DOHH2 (cell line): Measurements from ENCODE around the gene ZNF17.
A peak's percentile ranks its signal among the peaks of the same experiment; 100 is the strongest.

Experiments used
- H3F3A ChIP-seq: fragments of 200-600 bp; sonication (generic), shearing (Covaris generic); 2 replicates; pipeline ENCODE4 v1.6.0; 2016; ENCODE audit warnings: antibody characterized with exemption, mild to moderate bottlenecking; ENCODE audit not compliant: control insufficient read depth, insufficient read depth
- H3K27ac ChIP-seq: fragments of 200-600 bp; sonication (generic); 2 replicates; pipeline ENCODE4 v1.5.1; 2014; ENCODE audit warnings: low read depth, mild to moderate bottlenecking, low read length, moderate library complexity
- H3K27me3 ChIP-seq: fragments of 200-600 bp; sonication (generic); 2 replicates; pipeline ENCODE4 v1.6.1; 2014; ENCODE audit warnings: mild to moderate bottlenecking, low read length, mixed read lengths; ENCODE audit not compliant: control insufficient read depth
- H3K36me3 ChIP-seq: fragments of 200-600 bp; sonication (generic); 2 replicates; pipeline ENCODE4 v1.6.1; 2014; ENCODE audit warnings: mild to moderate bottlenecking, low read length, moderate library complexity, mixed read lengths; ENCODE audit not compliant: control insufficient read depth
- H3K4me1 ChIP-seq: fragments of 200-600 bp; sonication (generic); 2 replicates; pipeline ENCODE4 v1.6.1; 2014; ENCODE audit warnings: mild to moderate bottlenecking, low read length, mixed read lengths; ENCODE audit not compliant: control insufficient read depth
- H3K4me2 ChIP-seq: fragments of 200-600 bp; sonication (generic); 2 replicates; pipeline ENCODE4 v1.6.0; 2014; ENCODE audit warnings: mild to moderate bottlenecking, low read length, moderate library complexity
- H3K4me3 ChIP-seq: fragments of 200-600 bp; sonication (generic); 2 replicates; pipeline ENCODE4 v1.5.1; 2014; ENCODE audit warnings: mild to moderate bottlenecking, low read length, mixed read lengths
- H3K79me2 ChIP-seq: fragments of 200-600 bp; sonication (generic); 2 replicates; pipeline ENCODE4 v1.6.1; 2014; ENCODE audit warnings: mild to moderate bottlenecking, low read length, mixed read lengths; ENCODE audit not compliant: control insufficient read depth
- H3K9me2 ChIP-seq: fragments of 200-600 bp; sonication (generic); replicated peaks from 2 replicates; pipeline ENCODE4 v1.6.1; 2014; ENCODE audit warnings: mild to moderate bottlenecking, low read length, mixed read lengths; ENCODE audit not compliant: control insufficient read depth
- H3K9me3 ChIP-seq: fragments of 200-600 bp; sonication (generic); 2 replicates; pipeline ENCODE4 v1.6.1; 2014; ENCODE audit warnings: antibody characterized with exemption, low read length, mixed read lengths; ENCODE audit not compliant: control insufficient read depth, insufficient read depth
- H4K20me1 ChIP-seq: fragments of 200-600 bp; sonication (generic); 2 replicates; pipeline ENCODE4 v1.6.0; 2014; ENCODE audit warnings: low read depth, mild to moderate bottlenecking, antibody characterized with exemption, low read length, moderate library complexity; ENCODE audit not compliant: control insufficient read depth, insufficient read depth
- CTCF ChIP-seq: fragments of 200-600 bp; sonication (generic); IDR thresholded peaks from one replicate; pipeline ENCODE4 v1.5.1; 2014; ENCODE audit warnings: antibody characterized with exemption, mild to moderate bottlenecking, low read depth, low read length; ENCODE audit not compliant: poor library complexity, severe bottlenecking
- EZH2phosphoT487 ChIP-seq: fragments of 200-600 bp; sonication (generic); IDR thresholded peaks from 2 replicates; pipeline ENCODE4 v1.6.1; 2017; ENCODE audit warnings: borderline replicate concordance, mild to moderate bottlenecking, antibody characterized with exemption, low read length, moderate library complexity, mixed read lengths

The ZNF17 gene

GRCh38 chr19:57406516-57407123 lies 4.3 kb upstream of the ZNF17 start:
- no peaks in the 10 kb centered on the region for H3K36me3 ChIP-seq
- H3K27me3 ChIP-seq: no peaks in the 10 kb centered on the region
- TF ChIP-seq CTCF (peak; percentile 69), EZH2phosphoT487 (no peak)
- H3K4me2 ChIP-seq: no peak overlapping the region
- no peaks in the 10 kb centered on the region for H4K20me1 ChIP-seq
- no peak overlapping the region for H3K27ac ChIP-seq
- H3K4me3 ChIP-seq: no peak overlapping the region
- H3K9me2 ChIP-seq: no peaks in the 10 kb centered on the region
- H3K79me2 ChIP-seq: peaks cover 4% of the 10 kb centered on the region
- H3F3A ChIP-seq: no peaks in the 10 kb centered on the region
- H3K4me1 ChIP-seq: peaks cover 6% of the 10 kb centered on the region
- H3K9me3 ChIP-seq: peaks cover 39% of the 10 kb centered on the region

GRCh38 chr19:57419439-57419838 lies 8.5 kb downstream of the ZNF17 start:
- Histone ChIP-seq H3K4me2 (no peak overlapping the region), H3F3A (no peaks in the 10 kb centered on the region), H3K4me1 (no peaks in the 10 kb centered on the region), H3K9me3 (peaks cover 26% of the 10 kb centered on the region), H3K79me2 (no peaks in the 10 kb centered on the region), H3K27me3 (no peaks in the 10 kb centered on the region), H3K27ac (no peak overlapping the region), H3K36me3 (peaks cover 29% of the 10 kb centered on the region), H3K9me2 (no peaks in the 10 kb centered on the region), H4K20me1 (no peaks in the 10 kb centered on the region), H3K4me3 (no peak overlapping the region)
- TF ChIP-seq CTCF: no peak
- TF ChIP-seq EZH2phosphoT487: no peak

- Histone ChIP-seq H3K4me3 (no peak overlapping the region), H3K27ac (no peak overlapping the region), H3K9me2 (no peaks in the 10 kb centered on the region), H3K79me2 (no peaks in the 10 kb centered on the region), H3K27me3 (no peaks in the 10 kb centered on the region), H3K4me2 (no peak overlapping the region), H3K4me1 (no peaks in the 10 kb centered on the region), H3K36me3 (peaks cover 29% of the 10 kb centered on the region), H3K9me3 (peaks cover 26% of the 10 kb centered on the region), H3F3A (no peaks in the 10 kb centered on the region), H4K20me1 (no peaks in the 10 kb centered on the region)
- TF ChIP-seq EZH2phosphoT487 (no peak), CTCF (no peak)
These were observed 10.1 kb downstream of the ZNF17 start for GRCh38 chr19:57421037-57421436.
